BLaER1 treated with 17β-estradiol and CSF1 and Interleukin-3, amounts not matched to agents 10 nM and 100 nM (cell line): ENCODE results near the gene PDXP.

Experiments
- H3K27ac ChIP-seq, 11 experiments: shearing (Covaris generic); formaldehyde crosslinking; 2 replicates each; pipeline ENCODE4 v1.8.1; 2022
- H3K27me3 ChIP-seq, 11 experiments: shearing (Covaris generic); formaldehyde crosslinking; 2 replicates each; pipeline ENCODE4 v1.8.1; 2022
- H3K36me3 ChIP-seq, 11 experiments: shearing (Covaris generic); formaldehyde crosslinking; 2 replicates each; pipeline ENCODE4 v1.8.1; 2022
- H3K4me1 ChIP-seq, 10 experiments: shearing (Covaris generic); formaldehyde crosslinking; 2 replicates each; pipeline ENCODE4 v1.8.1; 2022
- H3K4me2 ChIP-seq, 11 experiments: shearing (Covaris generic); formaldehyde crosslinking; 2 replicates each; pipeline ENCODE4 v1.8.1; 2022
- H3K4me3 ChIP-seq, 10 experiments: shearing (Covaris generic); formaldehyde crosslinking; 2 replicates each; pipeline ENCODE4 v1.8.1; 2022
- H3K9ac ChIP-seq, 11 experiments: shearing (Covaris generic); formaldehyde crosslinking; 2 replicates each; pipeline ENCODE4 v1.8.1; 2022
- H3K9me3 ChIP-seq, 11 experiments: shearing (Covaris generic); formaldehyde crosslinking; replicated peaks in 1 of 11; 2 replicates each; pipeline ENCODE4 v1.8.1; 2022
- H4K20me1 ChIP-seq, 11 experiments: shearing (Covaris generic); formaldehyde crosslinking; 2 replicates each; pipeline ENCODE4 v1.8.1; 2022
- Cebpa-rat ChIP-seq, 11 experiments: shearing (Covaris generic); IDR thresholded peaks; 2 replicates each; pipeline ENCODE4 v1.8.1; 2022

PDXP gene

DNA sequence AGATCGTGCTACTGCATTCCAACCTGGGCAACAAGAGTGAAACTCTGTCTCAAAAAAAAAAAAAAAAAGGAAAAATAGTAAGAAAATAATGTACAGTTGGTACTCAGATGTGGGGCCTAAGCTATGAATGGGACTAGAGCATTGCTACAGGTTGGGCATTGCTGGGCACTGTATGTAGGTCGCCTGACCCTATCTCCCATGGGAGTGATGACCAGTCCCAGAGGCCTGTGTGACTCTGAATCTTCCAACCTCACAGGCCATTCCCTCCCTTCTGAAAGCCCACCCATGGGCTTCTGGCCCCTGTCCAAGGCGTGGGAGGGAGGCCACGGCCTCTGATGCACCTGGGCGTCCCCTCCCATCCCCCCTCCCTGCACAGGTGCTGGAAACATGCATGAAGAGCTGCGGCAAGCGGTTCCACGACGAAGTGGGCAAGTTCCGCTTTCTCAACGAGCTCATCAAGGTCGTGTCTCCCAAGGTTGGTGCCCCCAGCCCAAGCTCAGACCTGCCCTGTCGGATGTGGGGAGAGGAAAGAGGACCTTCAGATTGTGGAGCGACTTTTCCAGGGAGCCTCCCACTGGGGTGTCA is 40.4 kb upstream of the PDXP start:
- H3K27me3 ChIP-seq, result no peaks in the 10 kb centered on the region
- H3K9ac ChIP-seq, result peak overlapping the region in 1 of 11 experiments; percentile 17; a peak in 2 of 22 replicates
- peaks cover 0 to 53% (median 4%) of the 10 kb centered on the region in 11 experiments; a peak in 10 of 22 replicates for H4K20me1 ChIP-seq
- no peak overlapping the region for H3K27ac ChIP-seq
- H3K9me3 ChIP-seq, result no peaks in the 10 kb centered on the region
- peaks cover 84 to 100% (median 98%) of the 10 kb centered on the region in 11 experiments for H3K36me3 ChIP-seq
- no peak for TF ChIP-seq Cebpa-rat (IDR thresholded peaks at IDR 0.05)
- H3K4me1 ChIP-seq, result peaks cover 2 to 13% (median 7%) of the 10 kb centered on the region in 10 experiments; a peak in 19 of 20 replicates
- H3K4me2 ChIP-seq, result 0 out of 22 replicates have a peak overlapping the region, but pooled peaks of 1 of the 11 experiments have one; percentile 12
- H3K4me3 ChIP-seq, result no peak overlapping the region

DNA sequence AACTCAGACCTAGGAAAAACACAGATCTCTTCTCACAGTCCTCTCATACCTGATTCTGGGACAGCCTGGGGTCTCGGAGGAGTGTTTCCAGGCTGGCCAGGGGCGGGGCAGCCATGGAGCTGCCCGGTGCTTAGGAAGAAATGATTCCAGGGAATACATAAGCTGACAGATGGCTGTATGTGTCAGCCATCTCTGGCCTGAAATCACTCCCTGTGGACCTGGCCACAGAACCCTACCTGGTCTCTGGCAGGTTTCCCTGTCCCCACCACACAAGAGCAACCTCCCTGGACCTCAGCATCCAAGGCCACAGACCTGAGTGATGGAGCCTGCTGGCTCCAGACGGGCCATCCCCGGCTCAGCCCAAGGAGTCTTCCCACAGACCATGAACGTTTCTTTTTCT is 39.8 kb upstream of the PDXP start:
- Histone ChIP-seq H3K9me3 (no peaks in the 10 kb centered on the region), H3K9ac (peak overlapping the region in 1 of 11 experiments; percentile 17; a peak in 1 of 22 replicates), H3K36me3 (peaks cover 86 to 98% (median 96%) of the 10 kb centered on the region in 11 experiments), H4K20me1 (peaks cover 0 to 54% (median 3%) of the 10 kb centered on the region in 11 experiments; a peak in 9 of 22 replicates), H3K4me1 (peaks cover 6 to 18% (median 9%) of the 10 kb centered on the region in 10 experiments), H3K4me3 (no peak overlapping the region), H3K4me2 (no peak overlapping the region), H3K27ac (no peak overlapping the region), H3K27me3 (no peaks in the 10 kb centered on the region)
- TF ChIP-seq Cebpa-rat (IDR thresholded peaks at IDR 0.05), result no peak

DNA sequence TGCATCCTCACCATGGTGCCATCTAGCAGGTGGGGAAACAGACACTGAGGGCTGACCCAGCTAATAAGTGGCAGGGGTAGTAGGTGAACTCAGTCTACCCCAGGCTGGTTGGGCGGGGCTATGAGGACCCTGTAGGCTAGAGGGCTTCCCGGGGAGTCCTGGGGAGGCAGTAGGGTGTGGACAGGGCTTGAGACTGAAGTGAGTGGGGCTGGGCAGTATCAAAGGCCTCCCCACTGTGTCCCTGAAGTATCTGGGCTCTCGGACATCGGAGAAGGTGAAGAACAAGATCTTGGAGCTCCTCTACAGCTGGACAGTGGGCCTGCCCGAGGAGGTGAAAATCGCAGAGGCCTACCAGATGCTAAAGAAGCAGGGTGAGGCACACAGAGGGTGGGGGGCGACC is 38.5 kb upstream of the PDXP start:
- peaks cover 0 to 42% (median 0%) of the 10 kb centered on the region in 11 experiments; a peak in 8 of 22 replicates for H4K20me1 ChIP-seq
- H3K9ac ChIP-seq, result peak overlapping the region in 4 of 11 experiments; percentile 18 to 35 (median 30); a peak in 5 of 22 replicates
- H3K27me3 ChIP-seq, result no peaks in the 10 kb centered on the region
- no peak overlapping the region for H3K4me3 ChIP-seq
- peaks cover 19 to 31% (median 22%) of the 10 kb centered on the region in 10 experiments for H3K4me1 ChIP-seq
- no peak overlapping the region for H3K4me2 ChIP-seq
- H3K9me3 ChIP-seq, result no peaks in the 10 kb centered on the region
- H3K27ac ChIP-seq, result no peak overlapping the region
- peaks cover 80 to 97% (median 84%) of the 10 kb centered on the region in 11 experiments for H3K36me3 ChIP-seq
- TF ChIP-seq Cebpa-rat (IDR thresholded peaks at IDR 0.05), result no peak

GRCh38 chr22:37621352-37621860 is 37.1 kb upstream of the PDXP start:
- no peak for TF ChIP-seq Cebpa-rat (IDR thresholded peaks at IDR 0.05)
- Histone ChIP-seq H3K9ac (0 out of 22 replicates have a peak overlapping the region, but pooled peaks of 1 of the 11 experiments have one; percentile 17), H3K4me1 (peaks cover 33 to 45% (median 36%) of the 10 kb centered on the region in 10 experiments), H3K36me3 (peaks cover 68 to 92% (median 76%) of the 10 kb centered on the region in 11 experiments), H3K27ac (no peak overlapping the region), H3K27me3 (no peaks in the 10 kb centered on the region), H3K9me3 (no peaks in the 10 kb centered on the region), H3K4me2 (no peak overlapping the region), H3K4me3 (no peak overlapping the region), H4K20me1 (peaks cover 0 to 32% (median 0%) of the 10 kb centered on the region in 11 experiments; a peak in 7 of 22 replicates)

GRCh38 chr22:37623075-37624016 is 35.2 kb upstream of the PDXP start:
- Histone ChIP-seq H3K27ac (peak overlapping the region in 10 of 11 experiments; percentile 31 to 94 (median 82); a peak in 18 of 22 replicates), H4K20me1 (peaks cover 0 to 19% (median 0%) of the 10 kb centered on the region in 11 experiments; a peak in 4 of 22 replicates), H3K27me3 (no peaks in the 10 kb centered on the region), H3K4me2 (peak overlapping the region; percentile 87 to 99 (median 95)), H3K4me3 (peak overlapping the region in 1 of 10 experiments; percentile 19; a peak in 2 of 20 replicates), H3K9me3 (no peaks in the 10 kb centered on the region), H3K4me1 (peaks cover 53 to 57% (median 56%) of the 10 kb centered on the region in 10 experiments), H3K36me3 (peaks cover 48 to 72% (median 56%) of the 10 kb centered on the region in 11 experiments), H3K9ac (peak overlapping the region; percentile 37 to 88 (median 72); a peak in 21 of 22 replicates)
- no peak for TF ChIP-seq Cebpa-rat (IDR thresholded peaks at IDR 0.05)

- Histone ChIP-seq H3K4me2 (peak overlapping the region; percentile 87 to 99 (median 95)), H3K4me3 (peak overlapping the region in 1 of 10 experiments; percentile 19; a peak in 2 of 20 replicates), H3K27ac (peak overlapping the region in 10 of 11 experiments; percentile 31 to 94 (median 82); a peak in 18 of 22 replicates), H3K4me1 (peaks cover 59 to 63% (median 61%) of the 10 kb centered on the region in 10 experiments), H3K9ac (peak overlapping the region; percentile 34 to 88 (median 72); a peak in 21 of 22 replicates), H3K36me3 (peaks cover 42 to 69% (median 50%) of the 10 kb centered on the region in 11 experiments), H3K27me3 (no peaks in the 10 kb centered on the region), H3K9me3 (no peaks in the 10 kb centered on the region), H4K20me1 (peaks cover 0 to 12% (median 0%) of the 10 kb centered on the region in 11 experiments; a peak in 4 of 22 replicates)
- TF ChIP-seq Cebpa-rat (IDR thresholded peaks at IDR 0.05), result no peak
Measured at GRCh38 chr22:37624017-37624365, 34.5 kb upstream of the PDXP start.

GRCh38 chr22:37624876-37625275 is 33.6 kb upstream of the PDXP start:
- Histone ChIP-seq H3K9me3 (no peaks in the 10 kb centered on the region), H3K36me3 (peaks cover 33 to 69% (median 50%) of the 10 kb centered on the region in 11 experiments), H3K4me2 (peak overlapping the region; percentile 87 to 99 (median 95)), H4K20me1 (peaks cover 0 to 11% (median 0%) of the 10 kb centered on the region in 11 experiments; a peak in 4 of 22 replicates), H3K9ac (peak overlapping the region; percentile 18 to 88 (median 72); a peak in 20 of 22 replicates), H3K27me3 (no peaks in the 10 kb centered on the region), H3K27ac (peak overlapping the region; percentile 74 to 94 (median 81); a peak in 21 of 22 replicates), H3K4me1 (peaks cover 68 to 71% (median 70%) of the 10 kb centered on the region in 10 experiments), H3K4me3 (peak overlapping the region in 1 of 10 experiments; percentile 7; a peak in 3 of 20 replicates)
- no peak for TF ChIP-seq Cebpa-rat (IDR thresholded peaks at IDR 0.05)

DNA sequence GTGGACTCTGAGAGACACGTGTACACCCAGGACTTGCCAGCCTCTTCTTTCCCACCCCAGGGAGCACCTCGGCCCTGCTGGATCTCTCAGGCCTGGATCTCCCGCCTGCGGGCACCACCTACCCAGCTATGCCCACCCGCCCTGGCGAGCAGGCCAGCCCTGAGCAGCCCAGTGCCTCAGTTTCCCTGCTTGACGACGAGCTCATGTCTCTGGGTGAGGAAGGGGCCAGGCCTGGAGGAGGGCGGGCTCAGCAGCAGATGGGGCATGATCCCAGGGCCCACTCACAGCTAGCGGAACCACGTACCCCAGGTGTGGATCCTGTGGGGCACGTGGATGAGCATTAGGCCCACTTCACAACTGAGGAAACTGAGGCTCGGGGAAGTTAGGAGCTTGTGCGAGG is 32.8 kb upstream of the PDXP start:
- Histone ChIP-seq H3K4me3 (peak overlapping the region in 7 of 10 experiments; percentile 5 to 45 (median 34); a peak in 9 of 20 replicates), H3K4me2 (peak overlapping the region; percentile 87 to 99 (median 95)), H3K9me3 (no peaks in the 10 kb centered on the region), H3K27me3 (no peaks in the 10 kb centered on the region), H3K36me3 (peaks cover 24 to 69% (median 50%) of the 10 kb centered on the region in 11 experiments), H3K4me1 (peaks cover 77 to 80% (median 79%) of the 10 kb centered on the region in 10 experiments), H3K27ac (peak overlapping the region; percentile 74 to 94 (median 81)), H3K9ac (peak overlapping the region; percentile 62 to 88 (median 72)), H4K20me1 (peaks cover 0 to 11% (median 0%) of the 10 kb centered on the region in 11 experiments; a peak in 4 of 22 replicates)
- no peak for TF ChIP-seq Cebpa-rat (IDR thresholded peaks at IDR 0.05)
